Measurements from ENCODE around the gene EFHC2.
"Not testable (repeated sequence)": the region's sequence is repeated elsewhere in the genome, so short reads cannot be mapped to it uniquely, and the experiment has no call there.

EFHC2 gene

GRCh38 chrX:44291468-44292092 is 51.9 kb downstream of the EFHC2 start:
- DNase-seq = no peak

GRCh38 chrX:44290718-44291117 is 52.8 kb downstream of the EFHC2 start:
- no peak for DNase-seq

GRCh38 chrX:44282753-44283152 is 60.7 kb downstream of the EFHC2 start:
- no peak for DNase-seq

- no peak for DNase-seq
Measured at GRCh38 chrX:44280116-44280515, 63.4 kb downstream of the EFHC2 start.

- no peak for DNase-seq
Measured at GRCh38 chrX:44274096-44274495, 69.4 kb downstream of the EFHC2 start.

- DNase-seq = no peak
Measured at GRCh38 chrX:44267861-44268260, 75.6 kb downstream of the EFHC2 start.

- no peak for DNase-seq
Measured at GRCh38 chrX:44267116-44267515, 76.4 kb downstream of the EFHC2 start.

GRCh38 chrX:44265559-44265958 is 77.9 kb downstream of the EFHC2 start:
- DNase-seq = no peak

GRCh38 chrX:44264936-44265335 is 78.5 kb downstream of the EFHC2 start:
- DNase-seq = no peak

GRCh38 chrX:44261286-44261685 is 82.2 kb downstream of the EFHC2 start:
- no peak for DNase-seq

- DNase-seq = no peak
Measured at GRCh38 chrX:44260609-44261008, 82.9 kb downstream of the EFHC2 start.

- not testable (repeated sequence) for DNase-seq
Measured at GRCh38 chrX:44255742-44256141, 87.7 kb downstream of the EFHC2 start.

GRCh38 chrX:44253575-44253942 is 89.9 kb downstream of the EFHC2 start:
- no peak for DNase-seq

GRCh38 chrX:44252688-44253574 is 90.5 kb downstream of the EFHC2 start:
- DNase-seq = not testable (repeated sequence)

GRCh38 chrX:44247468-44247867 is 96.0 kb downstream of the EFHC2 start:
- no peak for DNase-seq

- DNase-seq = no peak
Measured at GRCh38 chrX:44246826-44247225, 96.6 kb downstream of the EFHC2 start.

GRCh38 chrX:44245733-44246132 is 97.7 kb downstream of the EFHC2 start:
- no peak for DNase-seq

GRCh38 chrX:44244008-44244407 is 99.5 kb downstream of the EFHC2 start:
- DNase-seq = peak; percentile 51

GRCh38 chrX:44241546-44241945 is 101.9 kb downstream of the EFHC2 start:
- no peak for DNase-seq

- DNase-seq = no peak
Measured at GRCh38 chrX:44240036-44240435, 103.4 kb downstream of the EFHC2 start.

- DNase-seq = no peak
Measured at GRCh38 chrX:44239036-44239435, 104.4 kb downstream of the EFHC2 start.

GRCh38 chrX:44235534-44235933 is 107.9 kb downstream of the EFHC2 start:
- DNase-seq = no peak

GRCh38 chrX:44234541-44234940 is 108.9 kb downstream of the EFHC2 start:
- DNase-seq = no peak

GRCh38 chrX:44234116-44234515 is 109.4 kb downstream of the EFHC2 start:
- DNase-seq = no peak
